K562 (cell line): ENCODE data around the gene ZNF133.

Experiments
- BRD4 ChIP-seq: fragments of 200-600 bp; sonication (generic); IDR thresholded peaks from 2 replicates; pipeline ENCODE4 v1.6.1; 2017; ENCODE audit warnings: inconsistent platforms
- ELF1 ChIP-seq: fragments of 200-800 bp; sonication (Bioruptor generic); IDR thresholded peaks from 2 replicates; pipeline ENCODE4 v1.6.1; 2016; ENCODE audit warnings: missing genetic modification characterization, missing compliant biosample characterization
- GATA2 ChIP-seq: sonication (generic); formaldehyde crosslinking; IDR thresholded peaks from 2 replicates; pipeline ENCODE4 v1.4.0; 2020; ENCODE audit warnings: mild to moderate bottlenecking, missing genetic modification reagents
- KAT7 ChIP-seq: sonication (generic); formaldehyde crosslinking; IDR thresholded peaks from 2 replicates; pipeline ENCODE4 v1.8.0; 2022; ENCODE audit warnings: missing genetic modification reagents, mild to moderate bottlenecking, borderline replicate concordance
- NFYB ChIP-seq: IDR thresholded peaks from 2 replicates; pipeline ENCODE4 v1.6.1; 2011; ENCODE audit warnings: mild to moderate bottlenecking, moderate library complexity; ENCODE audit not compliant: insufficient read length; ENCODE audit errors: extremely low read depth
- PCBP1 ChIP-seq: fragments of 200-400 bp; formaldehyde crosslinking; IDR thresholded peaks from 2 replicates; pipeline ENCODE4 v1.6.1; 2018; ENCODE audit warnings: mild to moderate bottlenecking, low read depth, low read length; ENCODE audit not compliant: poor library complexity, severe bottlenecking
- PRDM10 ChIP-seq: fragments of 450-650 bp; IDR thresholded peaks from 2 replicates; pipeline ENCODE4 v1.6.1; 2018; ENCODE audit not compliant: partially characterized antibody
- ZFX ChIP-seq: sonication (generic); formaldehyde crosslinking; IDR thresholded peaks from 2 replicates; pipeline ENCODE4 v1.8.0; 2022; ENCODE audit warnings: mild to moderate bottlenecking, missing genetic modification reagents, moderate library complexity
- ZNF436 ChIP-seq: fragments of 250-450, 450-650 bp; sonication (Bioruptor Pico); formaldehyde crosslinking; IDR thresholded peaks from 2 replicates; pipeline ENCODE4 v1.7.0; 2020; ENCODE audit warnings: mild to moderate bottlenecking
- ZNF589 ChIP-seq: fragments of 200-800 bp; sonication (Bioruptor generic); IDR thresholded peaks from 2 replicates; pipeline ENCODE4 v1.6.1; 2016; ENCODE audit warnings: low read depth, missing genetic modification characterization, missing compliant biosample characterization
- TF ChIP-seq, protein P1 (sequence below), 3 experiments: IDR thresholded peaks in 2 of 3; conservative IDR thresholded peaks in 1 of 3; 2 replicates each; pipeline ENCODE4 v1.5.1; 2011 to 2012; ENCODE audit warnings: low read length in 3 of 3, mild to moderate bottlenecking in 3 of 3, control low read depth in 2 of 3, improper control_type of control experiment in 1 of 3, inconsistent platforms in 1 of 3, low read depth in 1 of 3, mixed read lengths in 1 of 3, moderate library complexity in 1 of 3; ENCODE audit not compliant: insufficient read depth in 2 of 3
- TF ChIP-seq, protein P2 (sequence below): sonication (generic); formaldehyde crosslinking; IDR thresholded peaks from 2 replicates; pipeline ENCODE4 v1.8.1; 2023; ENCODE audit warnings: mild to moderate bottlenecking, missing genetic modification reagents
- TF ChIP-seq, protein P3 (sequence below): fragments of 150-350 bp; conservative IDR thresholded peaks from 2 replicates; pipeline ENCODE4 v1.6.1; 2014; ENCODE audit warnings: low read length

DNA sequence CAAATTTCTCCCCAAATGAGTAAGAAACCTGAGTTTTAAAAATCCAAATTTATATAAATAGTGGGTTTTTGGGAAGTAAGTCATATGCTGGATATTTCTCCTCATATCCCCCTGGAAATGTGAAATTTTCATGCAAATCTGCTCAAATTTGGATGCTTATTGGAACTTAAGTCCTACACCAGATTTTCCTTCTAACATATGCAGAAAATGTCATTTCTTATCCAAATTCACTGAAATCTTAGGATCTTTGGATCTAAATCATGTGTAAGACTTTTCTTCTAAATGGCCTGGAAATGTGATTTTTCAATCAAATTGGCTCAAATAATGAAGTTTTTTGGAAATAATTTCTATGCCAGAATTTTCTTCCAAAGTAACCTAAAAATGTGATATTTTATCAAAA lies 33.0 kb downstream of the ZNF133 start:
- TF ChIP-seq PCBP1, result no peak
- TF ChIP-seq, protein P1, sequence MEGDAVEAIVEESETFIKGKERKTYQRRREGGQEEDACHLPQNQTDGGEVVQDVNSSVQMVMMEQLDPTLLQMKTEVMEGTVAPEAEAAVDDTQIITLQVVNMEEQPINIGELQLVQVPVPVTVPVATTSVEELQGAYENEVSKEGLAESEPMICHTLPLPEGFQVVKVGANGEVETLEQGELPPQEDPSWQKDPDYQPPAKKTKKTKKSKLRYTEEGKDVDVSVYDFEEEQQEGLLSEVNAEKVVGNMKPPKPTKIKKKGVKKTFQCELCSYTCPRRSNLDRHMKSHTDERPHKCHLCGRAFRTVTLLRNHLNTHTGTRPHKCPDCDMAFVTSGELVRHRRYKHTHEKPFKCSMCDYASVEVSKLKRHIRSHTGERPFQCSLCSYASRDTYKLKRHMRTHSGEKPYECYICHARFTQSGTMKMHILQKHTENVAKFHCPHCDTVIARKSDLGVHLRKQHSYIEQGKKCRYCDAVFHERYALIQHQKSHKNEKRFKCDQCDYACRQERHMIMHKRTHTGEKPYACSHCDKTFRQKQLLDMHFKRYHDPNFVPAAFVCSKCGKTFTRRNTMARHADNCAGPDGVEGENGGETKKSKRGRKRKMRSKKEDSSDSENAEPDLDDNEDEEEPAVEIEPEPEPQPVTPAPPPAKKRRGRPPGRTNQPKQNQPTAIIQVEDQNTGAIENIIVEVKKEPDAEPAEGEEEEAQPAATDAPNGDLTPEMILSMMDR (IDR thresholded peaks at IDR 0.05 in 2 of 3, conservative IDR thresholded peaks at IDR 0.05 in 1 of 3; ENCODE audit: insufficient read depth in 2 of 3, low read depth in 1 of 3, low read length in 3 of 3), result no peak
- TF ChIP-seq ZNF589 (CRISPR knock-in tag), result no peak
- no peak for TF ChIP-seq BRD4
- TF ChIP-seq GATA2 (CRISPR knock-in tag), result no peak
- no peak for TF ChIP-seq PRDM10
- no peak for TF ChIP-seq KAT7 (CRISPR knock-in tag)
- TF ChIP-seq, protein P2, sequence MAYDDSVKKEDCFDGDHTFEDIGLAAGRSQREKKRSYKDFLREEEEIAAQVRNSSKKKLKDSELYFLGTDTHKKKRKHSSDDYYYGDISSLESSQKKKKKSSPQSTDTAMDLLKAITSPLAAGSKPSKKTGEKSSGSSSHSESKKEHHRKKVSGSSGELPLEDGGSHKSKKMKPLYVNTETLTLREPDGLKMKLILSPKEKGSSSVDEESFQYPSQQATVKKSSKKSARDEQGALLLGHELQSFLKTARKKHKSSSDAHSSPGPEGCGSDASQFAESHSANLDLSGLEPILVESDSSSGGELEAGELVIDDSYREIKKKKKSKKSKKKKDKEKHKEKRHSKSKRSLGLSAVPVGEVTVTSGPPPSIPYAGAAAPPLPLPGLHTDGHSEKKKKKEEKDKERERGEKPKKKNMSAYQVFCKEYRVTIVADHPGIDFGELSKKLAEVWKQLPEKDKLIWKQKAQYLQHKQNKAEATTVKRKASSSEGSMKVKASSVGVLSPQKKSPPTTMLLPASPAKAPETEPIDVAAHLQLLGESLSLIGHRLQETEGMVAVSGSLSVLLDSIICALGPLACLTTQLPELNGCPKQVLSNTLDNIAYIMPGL (CRISPR knock-in tag), result no peak
- no peak for TF ChIP-seq ZNF436 (CRISPR knock-in tag)
- TF ChIP-seq ZFX (CRISPR knock-in tag), result no peak
- TF ChIP-seq ELF1 (tag), result no peak
- TF ChIP-seq, protein P3, sequence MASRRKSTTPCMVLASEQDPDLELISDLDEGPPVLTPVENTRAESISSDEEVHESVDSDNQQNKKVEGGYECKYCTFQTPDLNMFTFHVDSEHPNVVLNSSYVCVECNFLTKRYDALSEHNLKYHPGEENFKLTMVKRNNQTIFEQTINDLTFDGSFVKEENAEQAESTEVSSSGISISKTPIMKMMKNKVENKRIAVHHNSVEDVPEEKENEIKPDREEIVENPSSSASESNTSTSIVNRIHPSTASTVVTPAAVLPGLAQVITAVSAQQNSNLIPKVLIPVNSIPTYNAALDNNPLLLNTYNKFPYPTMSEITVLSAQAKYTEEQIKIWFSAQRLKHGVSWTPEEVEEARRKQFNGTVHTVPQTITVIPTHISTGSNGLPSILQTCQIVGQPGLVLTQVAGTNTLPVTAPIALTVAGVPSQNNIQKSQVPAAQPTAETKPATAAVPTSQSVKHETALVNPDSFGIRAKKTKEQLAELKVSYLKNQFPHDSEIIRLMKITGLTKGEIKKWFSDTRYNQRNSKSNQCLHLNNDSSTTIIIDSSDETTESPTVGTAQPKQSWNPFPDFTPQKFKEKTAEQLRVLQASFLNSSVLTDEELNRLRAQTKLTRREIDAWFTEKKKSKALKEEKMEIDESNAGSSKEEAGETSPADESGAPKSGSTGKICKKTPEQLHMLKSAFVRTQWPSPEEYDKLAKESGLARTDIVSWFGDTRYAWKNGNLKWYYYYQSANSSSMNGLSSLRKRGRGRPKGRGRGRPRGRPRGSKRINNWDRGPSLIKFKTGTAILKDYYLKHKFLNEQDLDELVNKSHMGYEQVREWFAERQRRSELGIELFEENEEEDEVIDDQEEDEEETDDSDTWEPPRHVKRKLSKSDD, result no peak
- no peak for TF ChIP-seq NFYB
